Stimulated activated CD8-positive, alpha-beta memory T cell treated with anti-CD3 and anti-CD28 coated beads, Interleukin-7, amount 100 ng/mL, for 24 hours (primary cell): Measurements from ENCODE around the gene MEX3C.

Experiments
- DNase-seq: peaks from one replicate; pipeline ENCODE4 v3.0.0-alpha.2; 2020; ENCODE audit warnings: low read depth

MEX3C gene

GRCh38 chr18:51153659-51154371 is 43.7 kb downstream of the MEX3C start:
- DNase-seq = peak; percentile 21

GRCh38 chr18:51151568-51152511 is 45.6 kb downstream of the MEX3C start:
- peak; percentile 47 for DNase-seq

- no peak for DNase-seq
These were observed 46.3 kb downstream of the MEX3C start for GRCh38 chr18:51151185-51151567.

GRCh38 chr18:51150113-51150700 is 47.3 kb downstream of the MEX3C start:
- no peak for DNase-seq

- DNase-seq = no peak
These were observed 47.8 kb downstream of the MEX3C start for GRCh38 chr18:51149670-51150069.

- DNase-seq = no peak
These were observed 50.6 kb downstream of the MEX3C start for GRCh38 chr18:51146909-51147308.

- DNase-seq = no peak
These were observed 58.5 kb downstream of the MEX3C start for GRCh38 chr18:51138936-51139335.

GRCh38 chr18:51137891-51138290 is 59.6 kb downstream of the MEX3C start:
- DNase-seq = no peak

GRCh38 chr18:51137026-51137729 is 60.3 kb downstream of the MEX3C start:
- DNase-seq = no peak

GRCh38 chr18:51135795-51136194 is 61.7 kb downstream of the MEX3C start:
- no peak for DNase-seq

- DNase-seq = no peak
These were observed 62.1 kb downstream of the MEX3C start for GRCh38 chr18:51135364-51135763.

GRCh38 chr18:51134721-51135120 is 62.8 kb downstream of the MEX3C start:
- DNase-seq = no peak

GRCh38 chr18:51133580-51134160 is 63.8 kb downstream of the MEX3C start:
- no peak for DNase-seq

GRCh38 chr18:51132256-51132935 is 65.1 kb downstream of the MEX3C start:
- DNase-seq = no peak

GRCh38 chr18:51128533-51128932 is 68.9 kb downstream of the MEX3C start:
- DNase-seq = no peak

- DNase-seq = no peak
These were observed 69.8 kb downstream of the MEX3C start for GRCh38 chr18:51127664-51128063.

- no peak for DNase-seq
These were observed 71.5 kb downstream of the MEX3C start for GRCh38 chr18:51125976-51126375.
